Frontal cortex (tissue), 4 donors: Measurements from ENCODE around the gene AP2M1. TPM values are rescaled to one million over a fixed set of nuclear protein-coding genes. Genes with fewer than 3 reads are reported as not detected.
A peak's percentile ranks its signal among the peaks of the same experiment; 100 is the strongest.
"Not testable (repeated sequence)": the region's sequence is repeated elsewhere in the genome, so short reads cannot be mapped to it uniquely, and the experiment has no call there.

Experiments
- DNase-seq, 2 donors: peaks; one replicate each; pipeline ENCODE4 v3.0.0; 2012; ENCODE audit warnings: low spot score in 2 of 2
- FAIRE-seq: peaks from 2 replicates; lab custom pipeline; 2012; peaks lifted over from hg19 to GRCh38; lab: Jason Lieb, UNC
- total RNA-seq: library from RNA; depleted of rRNA; stranded (reverse); fragments of >200 nt; gene quantifications from one replicate; pipeline ENCODE4 v1.2.3, GENCODE V29; 2014
- donor health status: control.
- donor health status: control.
- donor health status: control.

The AP2M1 gene
- total RNA-seq, result 344 TPM

DNA sequence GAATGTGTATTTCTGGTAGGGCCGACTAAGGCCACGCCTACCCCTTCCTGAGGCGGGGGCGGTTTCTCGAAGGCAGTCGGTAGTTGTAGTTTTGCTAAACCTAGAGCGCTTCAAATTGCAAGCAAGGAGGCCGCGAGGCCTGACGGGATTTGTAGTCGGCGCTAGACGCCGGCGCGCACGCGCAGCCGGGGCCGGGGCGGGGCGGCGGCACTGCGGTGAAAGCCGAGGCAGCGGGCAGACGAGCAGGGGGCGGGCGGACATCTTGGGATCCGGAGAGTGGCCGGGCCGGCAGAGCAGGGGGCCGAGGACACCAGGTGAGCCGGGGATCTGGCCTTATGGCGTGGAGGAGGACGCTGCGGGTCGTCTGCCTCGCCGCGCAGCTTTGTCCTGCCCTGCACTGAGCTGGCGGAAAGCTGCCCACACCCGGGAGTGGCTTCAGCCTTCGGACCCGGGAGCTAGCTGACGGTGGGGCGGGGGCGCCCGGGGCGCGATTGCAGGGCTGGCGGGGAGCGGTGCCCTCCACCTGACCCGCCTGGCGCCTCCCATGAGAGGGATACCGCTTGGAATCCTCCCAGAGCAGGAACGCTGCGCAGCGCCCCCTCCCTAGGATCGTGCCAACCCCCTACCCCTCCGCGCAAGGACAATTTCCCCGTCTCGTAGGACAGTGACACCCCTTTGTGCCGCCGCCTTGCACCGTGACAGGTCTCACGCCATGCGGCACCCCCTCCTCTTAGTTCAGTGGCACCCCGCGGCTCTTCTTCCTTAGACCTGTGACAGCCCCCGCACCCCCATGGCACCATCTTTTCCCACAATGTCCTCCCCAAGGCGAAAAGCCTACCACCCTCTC lies at the start of gene AP2M1:
AP2M1 (plus strand) TSS at position 210 of the 847 bp plus-strand sequence. CDS start 2,139 bp downstream, outside the sequence.
- FAIRE-seq (no peak), DNase-seq (peak; percentile 98 to 99)

DNA sequence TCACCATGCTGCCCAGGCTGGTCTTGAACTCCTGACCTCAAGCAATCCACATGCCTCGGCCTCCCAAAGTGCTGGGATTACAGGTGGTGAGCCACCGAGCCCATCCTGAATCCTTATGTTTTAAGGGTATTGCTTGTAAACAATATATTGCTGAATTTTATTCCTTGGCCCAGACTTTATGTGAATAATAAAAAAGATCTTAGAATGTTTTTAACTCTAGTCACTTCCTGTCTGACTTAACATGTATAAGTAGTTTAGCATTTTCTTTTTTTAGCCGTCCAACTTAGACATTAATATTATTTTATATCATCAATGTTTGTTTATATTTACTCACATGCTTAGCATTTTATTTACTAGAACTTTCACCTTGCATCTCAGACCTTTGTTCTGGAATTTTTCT lies 48.6 kb upstream of the AP2M1 start:
- DNase-seq (no peak), FAIRE-seq (no peak)

DNA sequence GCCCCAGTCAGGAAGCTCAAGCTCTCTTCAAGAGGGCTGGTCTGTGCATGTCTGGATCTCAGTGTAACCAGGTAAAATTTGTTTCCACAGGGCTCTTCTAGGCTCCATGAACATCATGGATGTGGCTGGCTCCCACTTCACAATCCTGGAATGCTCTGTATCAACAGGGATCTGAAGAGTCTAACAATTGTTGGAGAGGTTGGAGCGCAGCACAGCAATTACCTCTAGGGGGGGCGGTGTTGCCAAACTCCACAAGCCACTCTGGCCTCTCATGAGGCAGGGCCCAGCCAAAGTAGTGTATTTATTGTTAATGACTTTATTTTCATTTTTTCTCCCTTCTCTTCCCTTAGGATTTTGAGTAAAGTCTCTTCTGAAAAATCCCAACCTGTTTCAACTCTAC lies 45.6 kb upstream of the AP2M1 start:
- no peak for DNase-seq

DNA sequence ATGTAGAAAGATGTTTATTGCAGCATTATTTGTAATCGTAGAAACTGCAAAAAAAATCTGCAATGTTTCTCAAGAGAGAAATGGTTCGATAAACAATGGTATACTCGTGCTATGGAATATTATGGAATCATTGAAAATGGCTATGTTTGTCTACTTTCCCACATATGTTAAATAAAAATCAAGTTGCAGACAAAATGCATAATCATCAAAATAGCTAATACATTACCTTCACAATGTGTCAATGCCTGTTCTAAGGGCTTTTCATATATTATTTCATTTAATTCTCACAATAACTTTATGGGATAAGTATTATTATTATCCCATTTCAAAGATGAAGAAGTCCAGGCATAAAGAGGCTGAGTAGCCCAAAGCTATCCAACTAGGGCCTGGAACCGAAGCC lies 41.7 kb upstream of the AP2M1 start:
- FAIRE-seq (no peak), DNase-seq (no peak)

More for the DNA sequence above, 45.6 kb upstream of the AP2M1 start:
- no peak for FAIRE-seq

DNA sequence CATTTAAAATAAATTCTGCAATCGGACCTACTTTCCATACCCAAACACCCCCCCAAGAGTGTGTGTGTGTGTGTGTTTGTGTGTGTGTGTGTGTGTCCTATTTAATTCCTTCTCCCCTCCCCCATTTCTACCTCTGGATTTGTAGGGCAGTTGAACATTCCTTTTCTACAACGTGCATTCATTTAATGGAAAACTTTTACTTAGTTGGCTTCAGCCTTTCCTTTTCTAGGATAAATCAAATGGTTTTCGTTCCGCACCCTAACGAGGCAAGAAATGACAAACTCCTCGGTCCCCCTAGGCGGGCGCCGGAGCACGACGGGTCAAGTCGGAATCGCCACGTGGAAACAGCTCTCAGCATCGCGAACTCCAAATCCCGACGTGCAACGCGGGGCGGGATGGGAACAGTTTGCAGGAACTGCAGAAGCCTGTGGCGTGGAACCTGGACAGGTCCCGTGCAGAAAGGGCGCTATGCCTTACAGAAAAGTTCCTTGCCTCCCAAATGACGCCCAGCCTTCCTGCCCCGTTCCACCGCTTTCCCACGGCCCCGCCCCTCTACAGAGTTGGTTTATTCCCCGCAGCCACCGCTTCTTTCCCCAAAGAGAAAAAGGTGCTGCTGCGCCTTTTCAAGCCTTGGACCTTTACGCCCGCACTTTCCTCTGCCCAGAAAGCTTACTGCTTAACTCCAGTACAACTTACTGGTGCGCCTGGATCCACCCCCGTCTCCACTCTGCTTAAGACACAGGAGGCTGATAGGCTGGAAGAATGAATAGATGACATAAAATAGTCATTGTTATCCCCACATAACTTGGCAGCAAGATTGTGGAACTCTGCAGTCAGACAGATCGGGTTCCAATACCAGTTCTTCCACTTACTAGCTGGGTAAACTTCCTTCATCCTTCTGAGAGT lies 40.6 kb upstream of the AP2M1 start:
- peak; percentile 41 to 52 for DNase-seq
- no peak for FAIRE-seq

DNA sequence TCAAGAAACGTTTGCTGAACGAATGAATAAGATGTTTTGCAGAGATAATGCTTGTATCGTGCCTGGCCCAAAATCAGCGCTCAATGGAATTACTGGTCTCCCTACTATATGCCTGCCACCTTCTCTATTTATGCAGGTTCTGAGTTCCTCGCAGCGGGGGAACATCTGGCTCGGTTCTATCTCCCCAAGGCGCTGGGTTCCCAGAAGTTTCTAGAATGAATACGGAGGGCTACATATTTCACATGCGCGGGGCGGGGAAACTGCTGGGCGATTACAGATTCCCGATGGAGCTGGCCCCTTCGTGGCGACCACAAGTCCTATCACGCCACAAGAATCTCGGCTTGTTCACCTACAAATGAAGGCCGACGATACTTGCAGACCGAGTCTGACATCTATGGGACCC lies 39.9 kb upstream of the AP2M1 start:
- peak in 1 of 2 donors; percentile 38 for DNase-seq
- FAIRE-seq, result no peak

DNA sequence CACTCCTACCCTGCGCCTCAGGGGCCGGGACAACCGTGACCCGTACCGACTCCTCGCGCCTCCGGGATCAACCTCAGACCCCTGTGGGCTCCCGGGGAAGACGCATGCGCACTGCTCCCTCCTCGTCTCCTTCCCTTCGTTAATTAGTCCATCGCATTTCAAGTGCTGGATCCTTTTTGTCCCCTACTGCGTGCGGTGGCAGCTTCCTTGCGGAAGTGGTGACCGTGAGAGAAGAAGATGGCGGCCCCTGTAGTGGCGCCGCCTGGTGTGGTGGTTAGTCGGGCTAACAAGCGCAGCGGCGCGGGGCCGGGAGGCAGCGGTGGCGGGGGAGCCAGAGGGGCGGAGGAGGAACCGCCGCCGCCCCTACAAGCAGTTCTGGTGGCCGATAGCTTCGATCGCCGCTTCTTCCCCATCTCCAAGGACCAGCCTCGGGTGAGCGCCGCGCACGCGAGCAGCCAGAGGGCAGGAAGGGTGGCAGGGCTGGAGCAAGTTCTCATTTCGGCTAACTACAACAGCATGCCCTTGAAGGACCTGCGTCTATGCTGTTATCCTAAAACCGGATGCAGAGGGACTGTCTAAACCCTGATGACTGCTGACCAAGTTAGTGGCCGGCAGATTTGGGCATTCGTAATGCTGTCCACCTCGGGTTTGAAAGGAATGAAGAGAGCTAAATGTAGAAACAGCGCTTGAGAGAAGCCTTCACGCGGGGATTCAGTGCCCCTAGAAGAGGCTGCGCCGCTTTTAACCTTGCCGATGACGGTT lies 39.3 kb upstream of the AP2M1 start, which contains the start of gene EIF2B5:
EIF2B5 (plus strand) TSS at position 210 of the 762 bp plus-strand sequence; CDS start at position 238, 28 bp downstream.
- peak; percentile 72 to 77 for DNase-seq
- FAIRE-seq, result no peak

DNA sequence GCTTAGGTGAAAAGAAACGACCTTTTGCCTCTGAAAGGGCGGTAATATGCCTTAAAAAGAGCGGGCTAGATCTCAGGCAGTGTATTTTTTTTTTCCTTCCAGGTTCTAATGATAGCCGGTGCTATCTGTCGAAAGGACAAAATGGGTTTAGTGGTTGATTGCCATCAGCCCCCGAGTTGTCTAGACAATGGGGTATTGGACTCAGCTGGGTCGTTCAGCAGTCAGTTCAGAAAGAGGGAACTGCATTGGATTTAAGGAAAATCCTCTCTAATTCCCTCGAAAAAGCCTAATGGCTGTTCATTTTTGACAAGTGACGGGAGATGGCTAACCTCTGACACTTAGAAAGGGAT lies 38.8 kb upstream of the AP2M1 start:
- FAIRE-seq (no peak), DNase-seq (no peak)

DNA sequence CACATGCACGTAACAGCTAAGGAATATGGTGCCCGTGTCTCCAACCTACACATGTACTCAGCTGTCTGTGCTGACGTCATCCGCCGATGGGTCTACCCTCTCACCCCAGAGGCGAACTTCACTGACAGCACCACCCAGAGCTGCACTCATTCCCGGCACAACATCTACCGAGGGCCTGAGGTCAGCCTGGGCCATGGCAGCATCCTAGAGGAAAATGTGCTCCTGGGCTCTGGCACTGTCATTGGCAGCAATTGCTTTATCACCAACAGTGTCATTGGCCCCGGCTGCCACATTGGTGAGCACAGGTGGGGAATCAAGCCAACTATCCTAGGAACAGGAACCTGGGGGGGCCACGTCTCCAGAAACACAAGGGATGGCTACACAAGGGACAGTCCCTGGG lies 34.2 kb upstream of the AP2M1 start:
- no peak for DNase-seq
- FAIRE-seq, result no peak

DNA sequence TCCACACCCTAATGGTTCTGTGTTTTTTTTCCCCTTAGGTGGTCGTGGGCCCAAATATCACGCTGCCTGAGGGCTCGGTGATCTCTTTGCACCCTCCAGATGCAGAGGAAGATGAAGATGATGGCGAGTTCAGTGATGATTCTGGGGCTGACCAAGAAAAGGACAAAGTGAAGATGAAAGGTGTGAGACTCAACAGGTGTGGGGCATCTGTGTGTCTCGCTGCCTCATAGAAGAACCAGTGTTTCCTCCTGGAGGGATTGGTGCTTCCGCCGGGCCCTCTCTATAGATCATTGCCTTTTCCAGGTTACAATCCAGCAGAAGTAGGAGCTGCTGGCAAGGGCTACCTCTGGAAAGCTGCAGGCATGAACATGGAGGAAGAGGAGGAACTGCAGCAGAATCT lies 32.5 kb upstream of the AP2M1 start:
- no peak for DNase-seq
- FAIRE-seq, result no peak

DNA sequence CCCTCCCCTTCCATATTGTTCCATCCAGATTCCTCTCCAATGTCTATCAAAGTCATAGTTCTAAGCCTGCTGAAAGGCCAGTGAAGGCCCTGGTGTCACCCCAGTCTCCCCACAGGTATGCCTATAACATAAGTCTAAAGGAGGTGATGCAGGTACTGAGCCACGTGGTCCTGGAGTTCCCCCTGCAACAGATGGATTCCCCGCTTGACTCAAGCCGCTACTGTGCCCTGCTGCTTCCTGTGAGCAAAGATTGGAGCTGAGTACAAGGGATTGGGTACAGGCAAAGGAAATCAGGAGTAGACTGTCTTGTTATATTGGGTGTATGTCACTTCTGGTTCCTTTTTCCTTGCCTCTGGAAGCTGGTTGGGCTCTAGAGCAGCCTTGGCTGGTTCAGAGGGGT lies 31.3 kb upstream of the AP2M1 start:
- FAIRE-seq (no peak), DNase-seq (no peak)

DNA sequence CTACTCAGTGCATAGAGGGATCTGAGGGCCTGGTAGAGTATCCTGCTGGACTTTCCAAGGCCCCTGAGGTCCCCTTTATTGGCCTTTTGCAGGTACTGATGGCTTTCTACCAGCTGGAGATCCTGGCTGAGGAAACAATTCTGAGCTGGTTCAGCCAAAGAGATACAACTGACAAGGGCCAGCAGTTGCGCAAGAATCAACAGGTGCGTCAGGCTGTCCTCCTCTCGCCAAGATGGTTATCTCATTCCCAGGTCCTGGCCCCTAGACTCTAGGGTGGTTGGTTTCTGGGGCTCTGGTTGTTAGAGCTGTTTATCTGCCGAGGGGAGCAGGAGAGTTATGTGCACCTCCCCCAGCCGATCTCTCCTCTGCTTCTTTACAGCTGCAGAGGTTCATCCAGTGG lies 30.1 kb upstream of the AP2M1 start:
- no peak for FAIRE-seq
- no peak for DNase-seq

DNA sequence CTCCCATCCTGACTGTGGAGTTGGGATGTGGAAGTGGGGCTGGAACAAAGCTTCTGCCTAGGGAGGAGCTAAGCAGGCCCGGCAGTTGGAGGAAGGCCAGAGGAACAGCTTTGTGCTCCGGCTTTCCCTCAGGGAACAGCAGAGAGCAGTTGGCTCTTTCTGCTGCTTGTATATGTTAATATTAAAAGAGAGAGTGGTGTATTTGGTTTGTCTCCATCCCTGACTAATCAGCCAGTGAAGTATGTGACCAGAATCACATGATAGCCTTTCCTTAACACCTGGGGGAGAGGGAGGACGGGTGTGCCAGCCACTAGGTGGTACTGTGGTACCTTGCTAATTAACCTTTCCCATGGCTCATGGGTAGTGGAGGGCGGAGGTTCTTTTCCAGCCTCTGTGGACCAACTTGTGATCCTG lies 29.5 kb upstream of the AP2M1 start:
- DNase-seq, result no peak
- no peak for FAIRE-seq

DNA sequence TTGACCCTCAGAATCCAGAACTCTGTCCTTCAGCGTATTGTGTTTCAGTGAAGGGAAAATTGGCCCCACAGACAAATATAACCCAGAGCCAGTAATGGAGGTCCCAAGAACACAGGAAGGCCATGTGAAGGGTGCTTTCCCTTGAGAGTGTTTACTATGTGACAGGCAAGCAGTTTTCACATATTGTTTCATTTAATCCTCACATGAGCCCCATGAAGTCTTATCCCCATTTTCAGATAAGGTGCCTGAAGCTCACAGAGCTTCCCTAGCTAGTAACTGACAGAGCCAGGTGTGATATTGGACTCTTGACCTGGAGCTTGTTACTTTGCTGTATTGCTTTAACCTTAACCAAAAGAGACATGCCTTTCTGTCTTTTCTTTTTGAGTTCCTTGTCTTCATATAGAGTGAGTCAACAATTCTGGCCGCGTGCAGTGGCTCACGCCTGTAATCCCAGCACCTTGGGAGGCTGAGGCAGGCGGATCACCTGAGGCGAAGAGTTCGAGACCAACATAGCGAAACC lies 28.8 kb upstream of the AP2M1 start:
- FAIRE-seq, result no peak
- no peak for DNase-seq

DNA sequence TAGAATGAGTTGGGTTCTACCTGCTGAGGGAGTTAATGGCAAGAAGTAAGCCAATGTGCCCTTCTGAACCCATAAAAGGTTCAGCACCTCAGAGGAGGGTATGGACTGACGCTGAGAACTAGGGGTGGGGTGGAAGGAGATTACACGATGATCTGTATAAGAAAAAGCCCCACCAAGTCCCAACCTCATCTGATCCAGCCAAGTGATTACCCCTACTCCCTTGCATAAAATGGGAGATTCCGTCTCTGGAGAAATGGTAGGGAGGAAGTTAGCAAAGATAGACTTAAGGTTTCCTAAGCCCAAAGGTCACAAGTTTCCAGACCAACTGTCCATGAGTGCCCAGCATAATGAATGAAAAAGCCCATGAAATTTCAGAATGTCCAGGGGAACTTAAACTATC lies 26.6 kb upstream of the AP2M1 start:
- DNase-seq, result no peak
- no peak for FAIRE-seq

DNA sequence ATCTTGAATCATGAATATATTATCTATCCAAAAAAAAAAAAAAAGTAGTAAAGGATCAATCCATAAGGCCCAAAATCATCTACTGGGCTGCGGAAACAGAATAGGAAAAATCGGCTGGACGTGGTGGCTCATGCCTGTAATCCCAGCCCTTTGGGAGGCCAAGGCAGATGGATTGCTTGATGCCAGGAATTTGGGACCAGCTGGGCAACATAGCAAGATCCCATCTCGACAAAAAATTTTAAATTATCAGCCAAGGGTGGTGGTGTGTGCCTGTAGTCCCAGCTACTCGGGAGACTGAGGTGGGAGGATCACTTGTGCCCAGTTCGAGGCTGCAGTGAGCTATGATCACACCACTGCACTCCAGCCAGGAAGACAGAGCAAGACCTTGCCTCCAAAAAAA lies 25.5 kb upstream of the AP2M1 start:
- no peak for FAIRE-seq
- DNase-seq, result no peak

DNA sequence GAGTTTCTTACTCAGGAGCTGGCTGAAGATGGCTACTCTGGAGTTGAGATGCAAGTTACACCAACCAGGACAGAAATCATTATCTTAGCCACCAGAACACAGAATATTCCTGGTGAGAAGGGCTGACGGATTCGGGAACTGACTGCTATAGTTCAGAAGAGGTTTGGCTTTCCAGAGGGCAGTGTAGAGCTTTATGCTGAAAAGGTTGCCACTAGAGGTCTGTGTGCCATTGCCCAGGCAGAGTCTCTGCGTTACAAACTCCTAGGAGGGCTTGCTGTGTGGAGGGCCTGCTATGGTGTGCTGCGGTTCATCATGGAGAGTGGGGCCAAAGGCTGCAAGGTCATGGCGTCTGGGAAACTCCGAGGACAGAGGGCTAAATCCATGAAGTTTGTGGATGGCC lies 24.9 kb upstream of the AP2M1 start:
- DNase-seq, FAIRE-seq: not testable (repeated sequence)

DNA sequence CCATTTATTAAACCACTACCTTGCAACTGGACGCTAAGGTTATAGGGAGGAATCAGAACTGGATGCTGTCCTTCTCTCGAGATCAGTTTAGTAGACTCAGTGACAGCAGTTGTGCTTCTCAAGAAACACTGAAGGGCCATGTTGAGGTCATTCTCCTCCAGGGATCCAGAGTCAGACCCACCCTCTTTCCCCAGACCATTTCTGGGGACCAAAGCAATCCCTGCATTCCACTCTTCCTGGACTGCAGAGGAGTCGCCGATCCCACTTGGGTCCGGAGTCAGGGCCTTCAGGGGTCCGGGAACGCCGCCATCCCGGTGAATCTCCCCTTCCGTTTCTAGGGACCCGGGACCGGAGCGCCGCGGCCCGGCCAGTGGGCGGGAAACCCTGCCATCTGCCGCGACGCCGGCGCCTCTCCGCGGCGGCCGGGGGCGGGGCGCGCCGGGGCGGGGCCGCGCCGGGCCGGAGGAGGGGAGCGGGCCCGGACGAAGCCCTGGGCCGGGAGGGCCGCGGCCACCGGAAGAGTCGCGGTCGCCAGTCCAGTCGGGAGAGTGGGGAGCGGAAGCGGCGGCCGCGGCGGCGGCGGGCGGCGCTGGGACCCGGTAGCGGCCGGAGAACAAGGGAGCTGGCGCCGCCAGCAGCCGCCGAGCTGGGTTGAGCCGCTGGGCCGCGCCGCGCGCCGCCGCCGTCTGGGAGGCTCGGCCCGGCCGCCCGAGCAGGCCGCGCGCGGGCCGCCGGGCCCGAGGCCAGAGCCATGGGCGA lies 19.6 kb upstream of the AP2M1 start, which contains the start of gene DVL3:
DVL3 (plus strand) TSS at position 493 of the 759 bp plus-strand sequence; CDS start at position 752, 259 bp downstream.
- DNase-seq (peak; percentile 90 to 92), FAIRE-seq (no peak)
